GM15510 (cell line): Measurements from ENCODE around the gene ESYT2.

Experiments used
- POLR2A ChIP-seq: IDR thresholded peaks from 3 replicates; pipeline ENCODE4 v1.6.1; 2011; ENCODE audit warnings: borderline replicate concordance; ENCODE audit not compliant: insufficient read length; ENCODE audit errors: extremely low read depth

Gene ESYT2

GRCh38 chr7:158740013-158740656 is 89.2 kb downstream of the ESYT2 start:
- no peak for TF ChIP-seq POLR2A

- TF ChIP-seq POLR2A: no peak
These were observed 90.5 kb downstream of the ESYT2 start for GRCh38 chr7:158738841-158739240.

GRCh38 chr7:158737064-158737695 is 92.1 kb downstream of the ESYT2 start:
- no peak for TF ChIP-seq POLR2A

- TF ChIP-seq POLR2A: no peak
These were observed 93.4 kb downstream of the ESYT2 start for GRCh38 chr7:158735935-158736334.

GRCh38 chr7:158734861-158735260 is 94.4 kb downstream of the ESYT2 start:
- no peak for TF ChIP-seq POLR2A

GRCh38 chr7:158733775-158734494 is 95.4 kb downstream of the ESYT2 start:
- no peak for TF ChIP-seq POLR2A

GRCh38 chr7:158733220-158733519 is 96.1 kb downstream of the ESYT2 start:
- TF ChIP-seq POLR2A: no peak

GRCh38 chr7:158732494-158733219 is 96.7 kb downstream of the ESYT2 start:
- no peak for TF ChIP-seq POLR2A

- no peak for TF ChIP-seq POLR2A
These were observed 97.5 kb downstream of the ESYT2 start for GRCh38 chr7:158731761-158732160.

- no peak for TF ChIP-seq POLR2A
These were observed 98.6 kb downstream of the ESYT2 start for GRCh38 chr7:158730383-158731346.

- TF ChIP-seq POLR2A: no peak
These were observed 99.5 kb downstream of the ESYT2 start for GRCh38 chr7:158729646-158730382.

GRCh38 chr7:158728911-158729645 is 100.2 kb downstream of the ESYT2 start:
- no peak for TF ChIP-seq POLR2A

- TF ChIP-seq POLR2A: no peak
These were observed 101.6 kb downstream of the ESYT2 start for GRCh38 chr7:158727690-158728089.
